Loucy (cell line): ENCODE measurements around the gene COX20.

Experiments
- EZH2phosphoT487 ChIP-seq: fragments of 200-600 bp; IDR thresholded peaks from 2 replicates; pipeline ENCODE4 v1.6.1; 2018; ENCODE audit warnings: antibody characterized with exemption, mild to moderate bottlenecking, moderate library complexity, borderline replicate concordance
- TF ChIP-seq, protein P1 (sequence below): fragments of 200-600 bp; sonication (generic); conservative IDR thresholded peaks from 2 replicates; pipeline ENCODE4 v1.5.1; 2014; ENCODE audit warnings: mild to moderate bottlenecking, antibody characterized with exemption, low read length

- TF ChIP-seq, protein P1, sequence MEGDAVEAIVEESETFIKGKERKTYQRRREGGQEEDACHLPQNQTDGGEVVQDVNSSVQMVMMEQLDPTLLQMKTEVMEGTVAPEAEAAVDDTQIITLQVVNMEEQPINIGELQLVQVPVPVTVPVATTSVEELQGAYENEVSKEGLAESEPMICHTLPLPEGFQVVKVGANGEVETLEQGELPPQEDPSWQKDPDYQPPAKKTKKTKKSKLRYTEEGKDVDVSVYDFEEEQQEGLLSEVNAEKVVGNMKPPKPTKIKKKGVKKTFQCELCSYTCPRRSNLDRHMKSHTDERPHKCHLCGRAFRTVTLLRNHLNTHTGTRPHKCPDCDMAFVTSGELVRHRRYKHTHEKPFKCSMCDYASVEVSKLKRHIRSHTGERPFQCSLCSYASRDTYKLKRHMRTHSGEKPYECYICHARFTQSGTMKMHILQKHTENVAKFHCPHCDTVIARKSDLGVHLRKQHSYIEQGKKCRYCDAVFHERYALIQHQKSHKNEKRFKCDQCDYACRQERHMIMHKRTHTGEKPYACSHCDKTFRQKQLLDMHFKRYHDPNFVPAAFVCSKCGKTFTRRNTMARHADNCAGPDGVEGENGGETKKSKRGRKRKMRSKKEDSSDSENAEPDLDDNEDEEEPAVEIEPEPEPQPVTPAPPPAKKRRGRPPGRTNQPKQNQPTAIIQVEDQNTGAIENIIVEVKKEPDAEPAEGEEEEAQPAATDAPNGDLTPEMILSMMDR: no peak
- TF ChIP-seq EZH2phosphoT487: no peak
These were observed 24.6 kb downstream of the COX20 start for GRCh38 chr1:244860078-244860477.
